Measurements from ENCODE around the gene ZNF418.

The ZNF418 gene

DNA sequence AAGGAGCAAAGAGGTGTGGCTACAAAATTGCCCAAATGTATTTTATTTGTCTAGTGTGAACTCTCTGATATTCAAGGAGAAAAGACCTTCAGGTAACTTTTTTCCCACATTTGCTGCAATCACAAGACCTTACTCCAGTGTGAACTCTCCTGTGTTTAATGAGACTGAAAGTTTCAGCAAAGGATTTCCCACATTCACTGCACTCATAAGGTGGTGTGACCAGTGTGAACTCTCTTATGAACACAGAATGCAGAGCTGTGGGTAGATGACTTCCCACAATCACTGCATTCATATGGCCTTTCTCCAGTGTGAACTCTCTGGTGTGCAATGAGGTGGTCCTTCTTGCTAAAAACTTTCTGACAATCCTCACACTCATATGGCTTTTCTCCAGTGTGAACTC is 62.8 kb downstream of the ZNF418 start:
- DNase-seq (ENCODE audit: low read depth), result no peak
- TF ChIP-seq, protein P1, sequence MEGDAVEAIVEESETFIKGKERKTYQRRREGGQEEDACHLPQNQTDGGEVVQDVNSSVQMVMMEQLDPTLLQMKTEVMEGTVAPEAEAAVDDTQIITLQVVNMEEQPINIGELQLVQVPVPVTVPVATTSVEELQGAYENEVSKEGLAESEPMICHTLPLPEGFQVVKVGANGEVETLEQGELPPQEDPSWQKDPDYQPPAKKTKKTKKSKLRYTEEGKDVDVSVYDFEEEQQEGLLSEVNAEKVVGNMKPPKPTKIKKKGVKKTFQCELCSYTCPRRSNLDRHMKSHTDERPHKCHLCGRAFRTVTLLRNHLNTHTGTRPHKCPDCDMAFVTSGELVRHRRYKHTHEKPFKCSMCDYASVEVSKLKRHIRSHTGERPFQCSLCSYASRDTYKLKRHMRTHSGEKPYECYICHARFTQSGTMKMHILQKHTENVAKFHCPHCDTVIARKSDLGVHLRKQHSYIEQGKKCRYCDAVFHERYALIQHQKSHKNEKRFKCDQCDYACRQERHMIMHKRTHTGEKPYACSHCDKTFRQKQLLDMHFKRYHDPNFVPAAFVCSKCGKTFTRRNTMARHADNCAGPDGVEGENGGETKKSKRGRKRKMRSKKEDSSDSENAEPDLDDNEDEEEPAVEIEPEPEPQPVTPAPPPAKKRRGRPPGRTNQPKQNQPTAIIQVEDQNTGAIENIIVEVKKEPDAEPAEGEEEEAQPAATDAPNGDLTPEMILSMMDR (IDR thresholded peaks at IDR 0.05; ENCODE audit: control insufficient read depth, insufficient read depth, low read depth, low read length, missing control alignments), result no peak
- no peak overlapping the region for H3K4me3 ChIP-seq (ENCODE audit: control insufficient read depth, low read depth, low read length)
